ENCODE results near the gene MEMO1. TPM values are rescaled to one million over a fixed set of nuclear protein-coding genes. Genes with fewer than 3 reads are reported as not detected.

MEMO1 gene
- total RNA-seq, 1 experiment from 2014 or later = 49.5 TPM

GRCh38 chr2:31992025-31992579, 18.7 kb downstream of the MEMO1 start:
- Histone ChIP-seq H4K20me1 (ENCODE audit: low read length) (peaks cover 6% of the 10 kb centered on the region; the same call in 1 of the 2 replicates), H2AFZ (ENCODE audit: low read length) (no peak overlapping the region), H3K9ac (ENCODE audit: low read length) (no peak overlapping the region), H3K4me3 (ENCODE audit: low read length) (no peak overlapping the region), H3K4me2 (ENCODE audit: low read length) (no peak overlapping the region), H3K27me3 (ENCODE audit: low read length) (no peaks in the 10 kb centered on the region), H3F3A (ENCODE audit: low read length, unreplicated experiment) (no peaks in the 10 kb centered on the region), H3K9me3 (ENCODE audit: low read length) (no peaks in the 10 kb centered on the region), H3K36me3 (ENCODE audit: low read depth, low read length) (no peaks in the 10 kb centered on the region), H3K79me2 (ENCODE audit: low read length) (peaks cover 96% of the 10 kb centered on the region), H3K9me2 (replicated peaks; ENCODE audit: low read length) (no peaks in the 10 kb centered on the region), H3K27ac (ENCODE audit: low read length) (no peak overlapping the region), H3K4me1 (ENCODE audit: insufficient read depth, low read length) (0 out of 2 replicates have a peak, but pooled peaks cover 3% of the 10 kb centered on the region)
- DNase-seq (no peak), ATAC-seq (no peak)
- intact Hi-C loops (cut with micrococcal nuclease) = no loop called here
- CTCF ChIA-PET = no interaction called here
- POLR2A ChIA-PET (ENCODE audit: unreplicated experiment) = no interaction called here
- TF ChIP-seq CTCF (conservative IDR thresholded peaks at IDR 0.05; ENCODE audit: low read depth, low read length) = no peak
- TF ChIP-seq EZH2phosphoT487 (IDR thresholded peaks at IDR 0.05; ENCODE audit: borderline replicate concordance, low read length) = no peak
- no peak for TF ChIP-seq EZH2 (IDR thresholded peaks at IDR 0.05; ENCODE audit: low read length, unreplicated experiment)
- BruUV-seq (replicated peaks) = no TSS peak

- Histone ChIP-seq H3K4me3 (ENCODE audit: low read length) (no peak overlapping the region), H3K9me3 (ENCODE audit: low read length) (no peaks in the 10 kb centered on the region), H3F3A (ENCODE audit: low read length, unreplicated experiment) (no peaks in the 10 kb centered on the region), H3K9me2 (replicated peaks; ENCODE audit: low read length) (no peaks in the 10 kb centered on the region), H3K4me2 (ENCODE audit: low read length) (no peak overlapping the region), H3K79me2 (ENCODE audit: low read length) (peaks cover 96% of the 10 kb centered on the region), H3K27me3 (ENCODE audit: low read length) (no peaks in the 10 kb centered on the region), H2AFZ (ENCODE audit: low read length) (no peak overlapping the region), H4K20me1 (ENCODE audit: low read length) (peaks cover 13% of the 10 kb centered on the region; the same call in 1 of the 2 replicates), H3K36me3 (ENCODE audit: low read depth, low read length) (no peaks in the 10 kb centered on the region), H3K9ac (ENCODE audit: low read length) (no peak overlapping the region), H3K27ac (ENCODE audit: low read length) (no peak overlapping the region), H3K4me1 (ENCODE audit: insufficient read depth, low read length) (0 out of 2 replicates have a peak, but pooled peaks cover 3% of the 10 kb centered on the region)
- TF ChIP-seq EZH2 (IDR thresholded peaks at IDR 0.05; ENCODE audit: low read length, unreplicated experiment) (no peak), CTCF (conservative IDR thresholded peaks at IDR 0.05; ENCODE audit: low read depth, low read length) (no peak), EZH2phosphoT487 (IDR thresholded peaks at IDR 0.05; ENCODE audit: borderline replicate concordance, low read length) (no peak)
- DNase-seq (no peak), ATAC-seq (no peak)
- ChIA-PET POLR2A (ENCODE audit: unreplicated experiment) (no interaction called here), CTCF (no interaction called here)
- BruUV-seq (replicated peaks) = no TSS peak
- intact Hi-C loops (cut with micrococcal nuclease) = no loop called here
These were observed 20.9 kb downstream of the MEMO1 start for GRCh38 chr2:31989946-31990345.

- DNase-seq (peak; percentile 54), ATAC-seq (peak; percentile 68)
- Histone ChIP-seq H3K27ac (ENCODE audit: low read length) (no peak overlapping the region), H3K36me3 (ENCODE audit: low read depth, low read length) (no peaks in the 10 kb centered on the region), H3K9me3 (ENCODE audit: low read length) (no peaks in the 10 kb centered on the region), H3F3A (ENCODE audit: low read length, unreplicated experiment) (no peaks in the 10 kb centered on the region), H3K9me2 (replicated peaks; ENCODE audit: low read length) (no peaks in the 10 kb centered on the region), H3K9ac (ENCODE audit: low read length) (no peak overlapping the region), H3K4me3 (ENCODE audit: low read length) (no peak overlapping the region), H3K27me3 (ENCODE audit: low read length) (no peaks in the 10 kb centered on the region), H3K79me2 (ENCODE audit: low read length) (peaks cover 96% of the 10 kb centered on the region), H4K20me1 (ENCODE audit: low read length) (peaks cover 19% of the 10 kb centered on the region; the same call in 1 of the 2 replicates), H3K4me2 (ENCODE audit: low read length) (no peak overlapping the region), H3K4me1 (ENCODE audit: insufficient read depth, low read length) (0 out of 2 replicates have a peak, but pooled peaks cover 3% of the 10 kb centered on the region), H2AFZ (ENCODE audit: low read length) (no peak overlapping the region)
- BruUV-seq (replicated peaks) = no TSS peak
- ChIA-PET CTCF (no interaction called here), POLR2A (ENCODE audit: unreplicated experiment) (interaction anchor here (0.6 kb wide), 1 partner anchor 219 kb away, joined by 5 read pairs; no protein-coding TSS in a partner anchor)
- TF ChIP-seq CTCF (conservative IDR thresholded peaks at IDR 0.05; ENCODE audit: low read depth, low read length) (no peak), EZH2phosphoT487 (IDR thresholded peaks at IDR 0.05; ENCODE audit: borderline replicate concordance, low read length) (no peak), EZH2 (IDR thresholded peaks at IDR 0.05; ENCODE audit: low read length, unreplicated experiment) (no peak)
- intact Hi-C loops (cut with micrococcal nuclease) = no loop called here
These were observed 23.2 kb downstream of the MEMO1 start for GRCh38 chr2:31987454-31988220.

Measured in PC-3 (cell line).